AG09309 (cell line): ENCODE data around the gene MIPOL1.

Experiments
- DNase-seq: peaks from one replicate; pipeline ENCODE4 v3.0.0-alpha.2; 2010; ENCODE audit warnings: low read depth
- H3K4me3 ChIP-seq: 2 replicates; pipeline ENCODE4 v1.5.1; 2011; ENCODE audit warnings: mild to moderate bottlenecking, low read depth, low read length, moderate library complexity; ENCODE audit not compliant: control insufficient read depth
- CTCF ChIP-seq: IDR thresholded peaks from 2 replicates; pipeline ENCODE4 v1.5.1; 2011; ENCODE audit warnings: mild to moderate bottlenecking, low read depth, low read length, inconsistent platforms; ENCODE audit not compliant: insufficient read depth, control insufficient read depth; ENCODE audit errors: missing control alignments

Gene MIPOL1

GRCh38 chr14:37512173-37512572 lies 314.4 kb downstream of the MIPOL1 start:
- DNase-seq = no peak
- no peak for TF ChIP-seq CTCF
- no peak overlapping the region for H3K4me3 ChIP-seq

DNA sequence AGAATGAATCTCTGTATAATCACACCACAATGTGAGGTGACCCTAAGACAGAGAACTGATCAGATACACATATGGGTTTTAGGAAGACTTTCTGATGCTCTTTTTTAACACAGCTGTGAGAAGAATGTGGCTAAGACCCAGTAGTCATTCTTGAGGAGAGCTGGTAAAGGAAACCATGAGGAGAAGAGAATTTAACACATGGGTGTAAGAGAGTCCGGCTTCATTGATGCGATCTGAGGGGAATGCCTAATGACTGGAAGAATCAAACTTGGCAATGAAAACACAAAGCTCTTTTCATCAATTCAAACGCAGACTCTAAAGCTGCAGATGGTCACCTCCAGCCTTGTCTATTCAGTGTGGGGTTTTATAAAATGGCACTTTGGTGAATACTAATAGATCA lies 318.0 kb downstream of the MIPOL1 start:
- DNase-seq = no peak
- no peak for TF ChIP-seq CTCF
- H3K4me3 ChIP-seq = no peak overlapping the region

- H3K4me3 ChIP-seq = no peak overlapping the region
- no peak for TF ChIP-seq CTCF
- DNase-seq = no peak
These were observed 329.3 kb downstream of the MIPOL1 start for GRCh38 chr14:37526994-37527393.

DNA sequence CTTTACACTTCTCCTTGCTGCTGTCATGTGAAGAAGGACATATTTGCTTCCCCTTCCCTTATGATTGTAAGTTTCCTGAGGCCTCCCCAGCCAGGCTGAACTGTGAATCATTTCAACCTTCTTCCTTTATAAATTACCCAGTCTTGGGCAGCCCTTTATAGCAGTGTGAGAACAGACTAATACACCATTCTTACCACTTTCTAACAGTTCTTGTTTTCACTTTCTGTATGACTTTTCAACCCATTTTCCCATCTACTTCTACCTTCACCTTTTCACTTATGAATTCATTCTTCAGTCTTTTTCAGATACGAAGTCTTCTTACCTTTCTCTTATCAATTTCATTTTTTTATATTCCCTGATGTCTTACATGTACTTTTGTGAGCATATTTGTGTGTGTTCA lies 342.3 kb downstream of the MIPOL1 start:
- DNase-seq = no peak
- H3K4me3 ChIP-seq = no peak overlapping the region
- TF ChIP-seq CTCF = no peak

DNA sequence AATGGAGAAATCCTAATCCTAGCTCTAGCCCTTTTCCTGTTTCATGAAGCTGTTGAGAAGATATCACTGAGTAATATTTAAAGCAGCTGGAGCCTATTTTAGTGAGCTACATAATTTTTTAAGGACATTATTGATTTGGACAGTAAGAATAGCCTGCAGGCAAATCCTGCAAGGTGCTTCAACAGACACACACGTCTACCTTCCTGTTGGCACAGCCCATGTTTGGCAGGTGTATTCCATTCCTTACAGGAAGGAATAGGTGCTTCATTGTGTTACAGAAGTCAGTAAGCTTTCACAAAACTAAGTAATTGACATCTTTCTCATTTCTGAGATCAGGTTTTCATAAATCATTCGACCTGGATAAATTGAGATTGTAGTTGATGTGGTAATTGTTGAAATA lies 346.7 kb downstream of the MIPOL1 start:
- DNase-seq = no peak
- H3K4me3 ChIP-seq = no peak overlapping the region
- TF ChIP-seq CTCF = no peak

GRCh38 chr14:37545174-37545573 lies 347.4 kb downstream of the MIPOL1 start:
- DNase-seq = no peak
- no peak for TF ChIP-seq CTCF
- no peak overlapping the region for H3K4me3 ChIP-seq
